ENCODE measurements around the gene SLC25A5. TPM values are rescaled to one million over a fixed set of nuclear protein-coding genes. Genes with fewer than 3 reads are reported as not detected.
A peak's percentile ranks its signal among the peaks of the same experiment; 100 is the strongest.
"Not testable (repeated sequence)": the region's sequence is repeated elsewhere in the genome, so short reads cannot be mapped to it uniquely, and the experiment has no call there.

SLC25A5 gene
- total and polyA plus RNA-seq, 3 experiments from 2014 or later, result 221 to 674 (median 644) TPM

DNA sequence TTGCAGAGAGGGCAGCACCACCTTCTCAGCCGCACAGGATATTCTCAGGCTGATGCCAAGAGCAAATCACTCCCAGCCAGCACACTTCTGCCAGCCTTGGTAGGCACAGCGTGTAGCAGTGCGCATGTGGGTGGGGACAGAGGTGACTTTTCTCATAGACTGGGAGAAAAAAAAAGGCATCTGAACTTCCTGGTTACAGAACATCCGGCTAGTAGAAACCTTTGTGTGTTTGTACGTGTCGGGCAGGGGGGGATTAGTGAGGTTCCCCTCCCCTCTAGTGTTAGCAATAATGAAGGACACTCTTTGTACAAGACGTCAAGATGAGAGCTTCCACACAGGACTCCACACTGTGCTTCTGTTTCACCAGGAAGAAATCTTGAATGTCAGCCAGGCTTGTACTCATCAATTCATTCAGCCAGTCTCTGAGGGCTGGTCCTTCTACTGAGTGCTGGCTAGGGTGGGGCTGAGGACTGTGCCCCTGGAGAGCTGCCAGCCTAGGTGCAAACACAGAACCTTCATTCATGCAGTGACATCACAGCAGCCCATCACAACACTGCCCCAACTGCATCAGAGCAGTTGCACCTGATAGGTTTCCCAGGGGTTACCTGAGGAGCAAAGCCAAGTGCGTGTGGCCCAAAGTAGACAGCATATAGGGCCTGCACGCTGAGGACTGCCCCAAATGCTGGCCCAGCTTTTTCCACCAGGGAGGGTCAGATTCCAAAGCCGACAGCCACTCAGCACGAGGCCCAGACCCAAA is 34.7 kb downstream of the SLC25A5 start:
- H3K4me3 Mint-ChIP-seq, result peak overlapping the region in 5 of 7 donors; percentile 15 to 55 (median 44)
- H3K9me3 Mint-ChIP-seq, result no peaks in the 10 kb centered on the region
- no peaks in the 10 kb centered on the region for H3K36me3 Mint-ChIP-seq
- ChIA-PET POLR2A (no interaction called here), CTCF (interaction anchor here (0.9 kb wide), 1 partner anchor 13 kb away, joined by 3 read pairs; no protein-coding TSS in a partner anchor)
- Histone ChIP-seq H3K36me3 (ENCODE audit: insufficient read depth, low read length) (no peaks in the 10 kb centered on the region), H3K4me3 (ENCODE audit: low read length) (no peak overlapping the region), H3K27me3 (ENCODE audit: insufficient read depth, low read length, poor library complexity, severe bottlenecking) (no peaks in the 10 kb centered on the region), H3K9me3 (ENCODE audit: low read length) (no peaks in the 10 kb centered on the region), H3K27ac (ENCODE audit: low read depth, low read length) (no peak overlapping the region), H3K4me1 (ENCODE audit: insufficient read depth, low read length) (peaks cover 12% of the 10 kb centered on the region)
- H3K27ac Mint-ChIP-seq, result peak overlapping the region in 7 of 8 donors; percentile 81 to 94 (median 83)
- H3K4me1 Mint-ChIP-seq, result peaks cover 8 to 15% (median 15%) of the 10 kb centered on the region in 3 donors
- H3K27me3 Mint-ChIP-seq, result peaks cover 0 to 4% of the 10 kb centered on the region in 2 donors
- DNase-seq, result peak in 3 of 5 donors; percentile 34 to 62 (median 51)

DNA sequence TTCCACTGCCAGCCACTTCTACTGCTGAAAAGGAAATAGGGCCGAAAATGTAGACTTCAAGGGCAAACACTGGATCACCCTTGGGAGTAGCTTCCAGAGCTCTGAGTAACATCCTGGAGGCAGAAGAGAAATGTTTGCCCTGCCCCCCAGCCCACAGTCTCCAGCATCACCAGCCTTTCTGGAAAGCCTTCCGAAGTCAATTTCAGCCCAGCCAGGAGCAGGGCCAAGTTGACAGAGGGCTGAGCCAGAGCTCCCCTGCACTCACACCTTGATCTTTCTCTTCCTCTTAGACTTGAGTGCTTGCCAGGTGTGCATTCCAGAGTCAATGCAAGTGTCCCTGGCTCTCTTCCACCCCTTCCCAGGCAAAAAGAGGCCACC is 35.2 kb downstream of the SLC25A5 start:
- Histone ChIP-seq H3K9me3 (ENCODE audit: low read length) (no peaks in the 10 kb centered on the region), H3K36me3 (ENCODE audit: insufficient read depth, low read length) (no peaks in the 10 kb centered on the region), H3K27ac (ENCODE audit: low read depth, low read length) (no peak overlapping the region), H3K4me1 (ENCODE audit: insufficient read depth, low read length) (peaks cover 12% of the 10 kb centered on the region), H3K4me3 (ENCODE audit: low read length) (no peak overlapping the region), H3K27me3 (ENCODE audit: insufficient read depth, low read length, poor library complexity, severe bottlenecking) (no peaks in the 10 kb centered on the region)
- Mint-ChIP-seq H3K4me1 (peaks cover 8 to 15% (median 15%) of the 10 kb centered on the region in 3 donors), H3K27me3 (peaks cover 0 to 2% of the 10 kb centered on the region in 2 donors), H3K4me3 (no peak overlapping the region), H3K27ac (no peak overlapping the region), H3K36me3 (no peaks in the 10 kb centered on the region), H3K9me3 (no peaks in the 10 kb centered on the region)
- ChIA-PET CTCF (interaction anchor here (0.9 kb wide), 1 partner anchor 14 kb away, joined by 3 read pairs; no protein-coding TSS in a partner anchor), POLR2A (no interaction called here)
- DNase-seq, result no peak

DNA sequence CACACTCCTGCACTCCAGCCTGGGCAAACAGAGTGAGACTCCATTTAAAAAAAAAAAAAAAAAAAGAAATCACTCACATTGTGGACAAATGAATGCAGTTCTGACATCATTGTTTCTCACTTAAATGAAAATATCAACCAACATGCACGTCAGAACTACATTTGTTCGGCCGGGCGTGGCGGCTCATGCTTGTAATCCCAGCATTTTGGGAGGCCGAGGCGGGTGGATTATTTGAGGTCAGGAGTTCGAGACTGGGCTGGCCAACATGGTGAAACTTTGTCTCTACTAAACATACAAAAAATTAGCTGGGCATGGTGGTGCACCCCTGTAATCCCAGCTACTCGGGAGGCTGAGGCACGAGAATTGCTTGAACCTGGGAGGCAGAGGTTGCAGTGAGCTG is 36.9 kb downstream of the SLC25A5 start:
- H3K36me3 Mint-ChIP-seq; H3K27me3 Mint-ChIP-seq; H3K27ac ChIP-seq (ENCODE audit: low read depth, low read length); POLR2A ChIA-PET; H3K27me3 ChIP-seq (ENCODE audit: insufficient read depth, low read length, poor library complexity, severe bottlenecking); H3K4me3 ChIP-seq (ENCODE audit: low read length); H3K36me3 ChIP-seq (ENCODE audit: insufficient read depth, low read length); DNase-seq; H3K4me3 Mint-ChIP-seq; H3K9me3 Mint-ChIP-seq; H3K9me3 ChIP-seq (ENCODE audit: low read length); H3K27ac Mint-ChIP-seq; CTCF ChIA-PET: not testable (repeated sequence)
- peaks cover 12% of the 10 kb centered on the region for H3K4me1 ChIP-seq (ENCODE audit: insufficient read depth, low read length)
- H3K4me1 Mint-ChIP-seq, result peaks cover 8 to 15% (median 15%) of the 10 kb centered on the region in 3 donors

DNA sequence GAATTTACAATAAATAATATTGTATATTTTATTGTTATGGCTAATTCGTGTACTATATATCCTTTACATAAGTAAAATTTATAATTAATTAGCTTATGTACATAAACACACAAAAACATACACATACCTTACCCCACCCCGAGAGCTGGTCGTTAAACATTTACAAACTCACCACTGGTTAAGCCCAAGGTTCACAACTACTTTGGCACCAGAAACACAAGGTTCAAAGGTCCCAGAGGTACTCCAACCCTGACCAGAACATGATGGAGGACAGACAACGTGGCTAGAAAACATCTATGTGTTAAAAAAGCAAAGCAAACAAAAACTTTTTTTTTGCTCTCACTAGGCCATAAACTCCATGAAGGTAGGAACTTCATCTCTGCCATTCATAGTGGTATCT is 37.7 kb downstream of the SLC25A5 start:
- no peaks in the 10 kb centered on the region for H3K36me3 Mint-ChIP-seq
- DNase-seq, result no peak
- POLR2A ChIA-PET, result no interaction called here
- H3K27me3 Mint-ChIP-seq, result peaks cover 0 to 6% of the 10 kb centered on the region in 2 donors
- no peak overlapping the region for H3K4me3 Mint-ChIP-seq
- Histone ChIP-seq H3K4me1 (ENCODE audit: insufficient read depth, low read length) (peaks cover 12% of the 10 kb centered on the region), H3K9me3 (ENCODE audit: low read length) (no peaks in the 10 kb centered on the region), H3K27ac (ENCODE audit: low read depth, low read length) (no peak overlapping the region), H3K27me3 (ENCODE audit: insufficient read depth, low read length, poor library complexity, severe bottlenecking) (no peaks in the 10 kb centered on the region), H3K36me3 (ENCODE audit: insufficient read depth, low read length) (no peaks in the 10 kb centered on the region), H3K4me3 (ENCODE audit: low read length) (no peak overlapping the region)
- peak overlapping the region in 1 of 8 donors; percentile 26 for H3K27ac Mint-ChIP-seq
- peaks cover 8 to 15% (median 15%) of the 10 kb centered on the region in 3 donors for H3K4me1 Mint-ChIP-seq
- CTCF ChIA-PET, result interaction anchor here (0.7 to 1.1 kb wide), 2 partner anchors 12 to 223 kb away, joined by 3 read pairs; no protein-coding TSS in a partner anchor
- H3K9me3 Mint-ChIP-seq, result no peaks in the 10 kb centered on the region

GRCh38 chrX:119507206-119507605 is 39.0 kb downstream of the SLC25A5 start:
- Mint-ChIP-seq H3K27ac (no peak overlapping the region), H3K9me3 (no peaks in the 10 kb centered on the region), H3K27me3 (peaks cover 0 to 6% of the 10 kb centered on the region in 2 donors), H3K4me1 (peaks cover 8 to 9% (median 9%) of the 10 kb centered on the region in 3 donors), H3K36me3 (no peaks in the 10 kb centered on the region), H3K4me3 (no peak overlapping the region)
- Histone ChIP-seq H3K27me3 (ENCODE audit: insufficient read depth, low read length, poor library complexity, severe bottlenecking) (no peaks in the 10 kb centered on the region), H3K36me3 (ENCODE audit: insufficient read depth, low read length) (no peaks in the 10 kb centered on the region), H3K4me3 (ENCODE audit: low read length) (no peak overlapping the region), H3K27ac (ENCODE audit: low read depth, low read length) (no peak overlapping the region), H3K4me1 (ENCODE audit: insufficient read depth, low read length) (peaks cover 5% of the 10 kb centered on the region), H3K9me3 (ENCODE audit: low read length) (no peaks in the 10 kb centered on the region)
- POLR2A ChIA-PET, result no interaction called here
- DNase-seq, result no peak
- CTCF ChIA-PET, result interaction anchor here (1.8 kb wide), 1 partner anchor 19 kb away, joined by 5 read pairs; no protein-coding TSS in a partner anchor

DNA sequence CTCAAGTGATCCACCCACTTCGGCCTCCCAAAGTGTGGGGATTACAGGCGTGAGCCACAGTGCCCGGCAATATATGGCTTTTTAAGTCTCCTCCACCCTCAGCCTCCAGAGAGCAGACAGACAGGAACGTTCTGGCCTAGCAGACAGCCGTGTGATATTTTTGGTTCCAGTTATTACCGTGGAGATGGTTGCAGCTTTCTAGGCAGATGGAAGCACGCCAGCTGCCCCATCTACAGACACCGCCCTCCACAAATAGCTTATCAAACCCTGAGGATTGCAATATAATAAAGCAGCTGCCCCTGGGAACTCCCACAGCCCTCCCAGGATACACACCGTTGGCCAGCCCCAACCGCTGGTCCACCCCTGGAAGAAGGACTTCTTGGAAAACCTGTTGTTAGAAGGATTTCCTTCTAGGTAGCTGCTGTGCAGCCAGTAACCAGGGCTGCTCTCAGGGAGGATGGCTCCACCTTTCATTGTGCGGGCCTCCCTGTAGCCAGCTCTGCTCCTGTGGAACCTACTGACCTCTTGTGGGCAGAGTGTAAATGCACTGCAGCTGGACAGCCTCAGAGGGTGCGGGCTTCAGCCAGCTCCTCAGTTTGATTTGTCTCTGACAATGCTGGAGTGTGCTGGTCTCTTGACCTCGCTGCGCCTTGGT is 44.0 kb downstream of the SLC25A5 start:
- Histone ChIP-seq H3K4me3 (ENCODE audit: low read length) (no peak overlapping the region), H3K36me3 (ENCODE audit: insufficient read depth, low read length) (no peaks in the 10 kb centered on the region), H3K27me3 (ENCODE audit: insufficient read depth, low read length, poor library complexity, severe bottlenecking) (no peaks in the 10 kb centered on the region), H3K27ac (ENCODE audit: low read depth, low read length) (no peak overlapping the region), H3K9me3 (ENCODE audit: low read length) (no peaks in the 10 kb centered on the region), H3K4me1 (ENCODE audit: insufficient read depth, low read length) (no peaks in the 10 kb centered on the region)
- Mint-ChIP-seq H3K36me3 (no peaks in the 10 kb centered on the region), H3K27ac (no peak overlapping the region), H3K9me3 (no peaks in the 10 kb centered on the region), H3K4me1 (peaks cover 2 to 5% (median 4%) of the 10 kb centered on the region in 3 donors), H3K4me3 (no peak overlapping the region), H3K27me3 (peaks cover 0 to 9% of the 10 kb centered on the region in 2 donors)
- peak in 1 of 5 donors; percentile 14 for DNase-seq
- POLR2A ChIA-PET, result no interaction called here
- CTCF ChIA-PET, result interaction anchor here (1.0 kb wide), 1 partner anchor 86 kb away, joined by 3 read pairs; no protein-coding TSS in a partner anchor

GRCh38 chrX:119516157-119516702 is 48.0 kb downstream of the SLC25A5 start:
- Histone ChIP-seq H3K4me1 (ENCODE audit: insufficient read depth, low read length) (no peaks in the 10 kb centered on the region), H3K27me3 (ENCODE audit: insufficient read depth, low read length, poor library complexity, severe bottlenecking) (no peaks in the 10 kb centered on the region), H3K9me3 (ENCODE audit: low read length) (no peaks in the 10 kb centered on the region), H3K36me3 (ENCODE audit: insufficient read depth, low read length) (no peaks in the 10 kb centered on the region), H3K4me3 (ENCODE audit: low read length) (no peak overlapping the region), H3K27ac (ENCODE audit: low read depth, low read length) (no peak overlapping the region)
- ChIA-PET CTCF (interaction anchor here (0.6 to 2.4 kb wide), 22 partner anchors 27 to 373 kb away, joined by 3 to 24 read pairs (median 3); partner anchors contain the start of gene RPL39), POLR2A (no interaction called here)
- peak in 4 of 5 donors; percentile 2 to 60 (median 52) for DNase-seq
- Mint-ChIP-seq H3K27ac (peak overlapping the region in 3 of 8 donors; percentile 12 to 75 (median 20)), H3K4me3 (no peak overlapping the region), H3K9me3 (no peaks in the 10 kb centered on the region), H3K27me3 (peaks cover 0 to 6% of the 10 kb centered on the region in 2 donors), H3K4me1 (peaks cover 2 to 5% (median 4%) of the 10 kb centered on the region in 3 donors), H3K36me3 (no peaks in the 10 kb centered on the region)

GRCh38 chrX:119518371-119518770 is 50.1 kb downstream of the SLC25A5 start:
- no peak for DNase-seq
- Histone ChIP-seq H3K27ac (ENCODE audit: low read depth, low read length) (no peak overlapping the region), H3K27me3 (ENCODE audit: insufficient read depth, low read length, poor library complexity, severe bottlenecking) (no peaks in the 10 kb centered on the region), H3K4me1 (ENCODE audit: insufficient read depth, low read length) (no peaks in the 10 kb centered on the region), H3K9me3 (ENCODE audit: low read length) (no peaks in the 10 kb centered on the region), H3K4me3 (ENCODE audit: low read length) (no peak overlapping the region), H3K36me3 (ENCODE audit: insufficient read depth, low read length) (no peaks in the 10 kb centered on the region)
- CTCF ChIA-PET, result no interaction called here
- Mint-ChIP-seq H3K27ac (no peak overlapping the region), H3K9me3 (no peaks in the 10 kb centered on the region), H3K4me1 (peaks cover 2 to 5% (median 4%) of the 10 kb centered on the region in 3 donors), H3K27me3 (peaks cover 0 to 3% of the 10 kb centered on the region in 2 donors), H3K4me3 (no peak overlapping the region), H3K36me3 (no peaks in the 10 kb centered on the region)
- POLR2A ChIA-PET, result no interaction called here

Measured in CD8-positive, alpha-beta memory T cell (primary cell).